A673 (cell line): Measurements from ENCODE around the gene DIS3L2.

Experiments
- EZH2 ChIP-seq: fragments of 200-600 bp; sonication (generic); IDR thresholded peaks from 2 replicates; pipeline ENCODE4 v1.6.1; 2017; ENCODE audit warnings: borderline replicate concordance, low read depth, mild to moderate bottlenecking, mixed read lengths, antibody characterized with exemption, low read length; ENCODE audit not compliant: poor library complexity, severe bottlenecking
- TF ChIP-seq, protein P1 (sequence below): fragments of 300-800, 200-600 bp; sonication (generic); conservative IDR thresholded peaks from 2 replicates; pipeline ENCODE4 v1.5.1; 2017; ENCODE audit warnings: low read depth, mild to moderate bottlenecking, antibody characterized with exemption, low read length, moderate library complexity, mixed read lengths

DNA sequence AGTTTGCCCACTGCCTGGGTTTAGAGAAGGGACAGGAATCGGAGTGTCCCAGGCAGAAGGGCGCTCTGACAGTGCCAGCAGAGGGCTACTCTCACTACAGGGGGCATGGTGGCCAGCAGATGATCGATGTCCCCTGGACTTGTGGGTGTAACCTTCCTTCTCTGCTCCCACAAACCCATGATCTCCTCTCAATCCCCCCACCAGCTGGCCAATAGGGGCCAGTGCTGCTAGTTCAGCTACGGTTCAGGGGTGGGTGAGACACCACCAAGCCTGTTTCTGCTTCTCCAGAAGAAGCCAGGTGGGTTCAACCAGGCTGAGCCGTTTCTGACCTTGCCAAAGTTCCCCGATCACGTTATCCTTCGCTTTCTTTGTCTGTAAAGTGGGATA is 36.6 kb upstream of the DIS3L2 start:
- TF ChIP-seq, protein P1, sequence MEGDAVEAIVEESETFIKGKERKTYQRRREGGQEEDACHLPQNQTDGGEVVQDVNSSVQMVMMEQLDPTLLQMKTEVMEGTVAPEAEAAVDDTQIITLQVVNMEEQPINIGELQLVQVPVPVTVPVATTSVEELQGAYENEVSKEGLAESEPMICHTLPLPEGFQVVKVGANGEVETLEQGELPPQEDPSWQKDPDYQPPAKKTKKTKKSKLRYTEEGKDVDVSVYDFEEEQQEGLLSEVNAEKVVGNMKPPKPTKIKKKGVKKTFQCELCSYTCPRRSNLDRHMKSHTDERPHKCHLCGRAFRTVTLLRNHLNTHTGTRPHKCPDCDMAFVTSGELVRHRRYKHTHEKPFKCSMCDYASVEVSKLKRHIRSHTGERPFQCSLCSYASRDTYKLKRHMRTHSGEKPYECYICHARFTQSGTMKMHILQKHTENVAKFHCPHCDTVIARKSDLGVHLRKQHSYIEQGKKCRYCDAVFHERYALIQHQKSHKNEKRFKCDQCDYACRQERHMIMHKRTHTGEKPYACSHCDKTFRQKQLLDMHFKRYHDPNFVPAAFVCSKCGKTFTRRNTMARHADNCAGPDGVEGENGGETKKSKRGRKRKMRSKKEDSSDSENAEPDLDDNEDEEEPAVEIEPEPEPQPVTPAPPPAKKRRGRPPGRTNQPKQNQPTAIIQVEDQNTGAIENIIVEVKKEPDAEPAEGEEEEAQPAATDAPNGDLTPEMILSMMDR, result no peak
- no peak for TF ChIP-seq EZH2
